HG03060 (cell line): ENCODE data around the gene HARBI1.

Experiments used
- ATAC-seq: cut with Tn5 transposase; IDR thresholded peaks from one replicate; pipeline ENCODE4 v1.9.1; 2021; ENCODE audit warnings: low read depth, moderate number of reproducible peaks; ENCODE audit not compliant: unreplicated experiment

HARBI1 gene

DNA sequence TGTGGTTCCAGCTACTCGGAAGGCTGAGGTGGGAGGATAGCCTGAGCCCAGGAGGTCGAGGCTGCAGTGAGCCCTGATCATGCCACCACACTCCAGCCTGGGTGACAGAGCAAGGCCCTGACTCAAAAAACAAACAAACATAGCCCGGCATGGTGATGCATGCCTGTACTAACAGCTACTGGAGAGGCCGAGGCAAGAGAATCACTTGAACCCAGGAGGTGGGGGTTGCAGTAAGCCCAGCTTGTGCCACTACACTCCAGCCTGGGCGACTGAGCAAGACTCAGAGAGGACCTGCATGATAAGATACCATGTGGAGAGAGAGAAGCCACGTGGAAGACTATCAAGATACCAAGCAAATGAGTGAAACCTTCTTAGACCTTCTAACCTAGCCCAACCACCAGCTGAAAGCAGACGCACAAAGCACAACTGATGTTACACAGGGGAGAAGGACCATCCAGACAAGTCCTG, 59.3 kb downstream of the HARBI1 start:
- no peak for ATAC-seq

- no peak for ATAC-seq
Observed at GRCh38 chr11:46555267-46556054, 61.6 kb downstream of the HARBI1 start.

DNA sequence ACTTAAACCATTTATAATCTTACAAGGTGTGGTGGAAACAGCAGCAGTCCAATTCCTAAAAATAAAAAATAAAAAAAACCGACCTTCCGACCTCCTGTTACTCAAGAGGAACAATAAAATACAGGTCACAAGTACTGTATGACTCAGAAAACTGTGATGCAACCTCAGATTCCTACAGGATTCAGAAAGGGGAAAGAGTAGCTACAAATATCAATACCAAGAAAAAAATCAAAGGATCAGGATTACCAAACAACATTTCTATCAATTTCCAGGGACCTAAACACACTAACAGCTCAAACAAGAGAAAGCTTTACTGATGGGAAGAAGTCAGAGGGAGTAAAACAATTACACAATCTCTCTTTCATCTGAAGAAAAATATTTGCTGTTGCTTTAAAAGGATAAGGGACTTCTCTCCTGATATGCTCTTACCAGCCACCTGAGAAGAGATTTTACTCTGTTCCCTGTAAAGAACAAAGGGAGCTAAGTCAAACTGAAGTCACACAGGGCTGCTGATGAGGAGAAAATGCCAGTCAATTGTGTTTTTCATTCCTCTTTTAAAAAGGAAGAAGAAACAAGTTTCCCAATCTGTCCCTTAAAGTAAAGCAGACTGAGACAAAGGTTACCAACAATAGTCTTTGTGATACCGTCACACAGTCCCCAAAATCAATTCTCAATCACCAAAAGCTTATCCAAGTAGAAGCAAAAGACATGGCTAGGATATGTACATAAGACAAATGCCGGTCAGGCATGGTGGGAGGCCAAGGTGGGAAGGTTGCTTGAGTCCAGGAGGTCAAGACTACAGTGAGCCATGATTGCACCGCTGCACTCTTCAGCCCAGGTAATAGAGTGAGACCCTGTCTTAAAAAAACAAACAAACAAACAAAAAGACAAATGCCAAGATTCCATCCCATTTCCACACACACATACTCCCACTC, 62.5 kb downstream of the HARBI1 start:
- no peak for ATAC-seq

GRCh38 chr11:46553814-46554212, 63.2 kb downstream of the HARBI1 start:
- ATAC-seq = no peak
